GM18858 (cell line): ENCODE results near the gene NEURL1B.

Experiments
- ATAC-seq: cut with Tn5 transposase; IDR thresholded peaks from one replicate; pipeline ENCODE4 v1.9.1; 2021; ENCODE audit not compliant: unreplicated experiment

Gene NEURL1B

DNA sequence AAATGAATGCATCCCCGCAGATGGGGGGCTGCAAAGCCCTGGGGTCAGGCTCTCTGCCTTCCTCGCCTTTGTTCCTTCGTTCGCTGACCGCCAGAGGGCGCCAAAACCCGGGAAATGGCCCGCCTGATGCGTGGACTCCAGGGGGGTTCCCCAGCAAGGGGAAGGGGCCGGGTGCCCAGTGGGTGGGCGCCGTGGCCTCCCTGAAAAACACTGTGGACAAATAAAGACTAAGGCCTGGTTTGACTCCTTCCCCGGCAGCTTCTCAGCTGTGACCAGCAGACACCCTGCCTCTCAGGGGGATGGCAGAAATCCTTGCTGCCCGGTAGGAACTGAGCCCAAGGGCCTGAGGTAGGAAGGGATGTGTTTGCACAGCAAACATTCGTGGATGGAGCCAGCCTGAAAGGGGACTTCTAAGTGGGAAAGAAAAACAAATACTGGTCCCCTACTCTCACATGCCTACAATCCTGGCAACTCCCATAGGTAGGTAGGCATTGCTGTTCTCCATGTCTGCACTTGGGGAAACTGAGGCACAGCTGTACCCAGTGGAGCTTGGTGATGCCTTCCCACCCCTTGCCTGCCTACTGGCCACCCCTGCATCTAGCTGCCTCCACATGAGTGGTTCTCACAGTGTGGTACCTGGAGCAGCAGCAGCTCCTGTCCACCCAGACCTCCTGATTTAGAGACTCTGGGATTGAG lies 72.2 kb downstream of the NEURL1B start:
- no peak for ATAC-seq

DNA sequence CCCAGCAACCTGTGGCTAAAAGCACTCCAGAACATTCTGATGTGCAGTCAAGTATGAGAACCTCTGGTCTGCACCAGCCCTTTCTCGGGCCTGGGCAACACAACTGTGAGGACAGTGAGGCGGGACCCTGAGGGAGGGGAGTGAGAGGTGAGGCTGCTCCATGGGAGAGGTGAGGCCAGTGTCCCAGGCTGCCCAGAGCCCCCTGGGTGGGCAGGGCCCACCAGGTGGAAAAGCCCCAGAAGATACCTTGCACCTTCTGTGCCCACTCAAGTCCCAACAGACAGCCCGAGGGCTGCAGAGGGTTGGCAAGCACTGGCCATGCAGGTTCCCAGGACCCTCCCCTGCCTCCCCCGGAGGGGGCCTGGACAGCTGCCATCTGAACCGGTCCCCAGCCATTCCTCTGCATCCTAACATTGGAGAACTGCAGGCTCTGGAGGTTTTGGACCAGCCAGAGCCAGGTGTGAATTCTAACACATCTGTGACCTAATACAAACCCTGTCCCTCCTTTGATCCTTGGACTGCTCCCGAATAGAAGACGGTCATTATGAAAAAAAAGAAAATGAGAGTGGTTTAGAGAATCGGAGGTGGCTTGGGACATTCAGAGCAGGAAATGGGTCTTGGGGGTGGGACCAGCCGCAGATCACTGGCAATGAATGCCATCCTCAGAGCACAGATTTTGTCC lies 72.9 kb downstream of the NEURL1B start:
- ATAC-seq: no peak

DNA sequence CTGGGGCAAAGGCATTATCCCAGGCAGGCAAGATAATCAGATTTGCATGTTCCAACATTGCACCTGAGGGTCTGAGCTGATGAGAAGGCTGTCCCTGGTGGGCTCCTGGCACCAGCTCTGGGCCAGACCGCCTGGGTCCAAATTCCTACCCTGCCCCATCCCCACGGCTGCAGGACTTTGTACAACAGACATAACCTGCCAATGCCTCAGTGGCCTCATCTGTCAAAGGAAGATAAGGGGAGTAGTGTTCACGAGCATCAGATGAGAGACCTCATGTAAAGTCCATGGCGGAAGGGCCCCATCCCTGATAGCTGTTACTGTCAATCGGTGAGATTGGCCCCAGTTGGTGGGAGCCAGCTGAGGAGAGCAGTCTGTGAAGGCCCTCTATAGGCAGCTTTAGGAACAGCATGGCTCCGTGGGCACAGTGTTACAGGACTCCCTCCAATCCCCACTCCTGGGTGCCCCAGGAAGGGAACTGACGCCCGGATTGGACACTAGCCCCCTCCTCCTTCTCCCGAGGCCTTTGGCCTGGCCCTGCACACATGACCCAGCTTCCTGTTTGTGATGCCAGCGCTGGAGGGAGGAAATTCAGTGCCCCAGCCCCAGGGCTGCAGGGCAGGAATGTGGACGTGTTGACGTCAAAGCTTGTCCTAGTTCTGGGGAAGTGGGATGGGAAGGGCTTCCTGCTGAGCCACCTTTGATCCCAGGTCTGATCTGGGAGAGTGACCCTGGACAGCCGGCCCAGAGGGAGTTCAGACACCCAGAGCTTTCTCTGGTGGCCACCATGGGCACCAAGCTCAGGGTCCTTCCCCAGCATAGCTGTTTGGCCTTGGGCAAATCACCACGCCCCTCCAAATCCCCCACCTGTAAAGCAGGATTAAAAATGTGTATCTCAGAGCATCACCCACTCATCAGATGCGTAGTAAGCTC lies 73.7 kb downstream of the NEURL1B start:
- ATAC-seq: peak; percentile 71

DNA sequence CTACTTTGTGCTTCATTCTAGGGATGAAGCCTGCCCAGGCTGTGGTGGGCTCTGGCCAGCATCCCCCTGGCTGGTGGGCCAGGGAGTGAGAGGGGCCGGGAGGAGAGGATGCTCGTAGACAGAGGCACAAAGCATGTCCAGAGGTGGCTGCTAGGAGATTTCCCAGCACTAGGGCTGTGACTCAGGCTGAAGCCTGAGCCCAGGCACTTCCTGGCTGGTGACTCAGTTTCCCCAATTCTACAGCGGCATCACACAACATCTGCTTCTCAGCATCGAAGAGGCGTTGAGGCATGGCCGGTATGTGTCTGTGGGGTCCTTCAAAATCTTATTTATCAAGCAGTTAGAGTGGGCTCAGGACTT lies 74.3 kb downstream of the NEURL1B start:
- no peak for ATAC-seq

DNA sequence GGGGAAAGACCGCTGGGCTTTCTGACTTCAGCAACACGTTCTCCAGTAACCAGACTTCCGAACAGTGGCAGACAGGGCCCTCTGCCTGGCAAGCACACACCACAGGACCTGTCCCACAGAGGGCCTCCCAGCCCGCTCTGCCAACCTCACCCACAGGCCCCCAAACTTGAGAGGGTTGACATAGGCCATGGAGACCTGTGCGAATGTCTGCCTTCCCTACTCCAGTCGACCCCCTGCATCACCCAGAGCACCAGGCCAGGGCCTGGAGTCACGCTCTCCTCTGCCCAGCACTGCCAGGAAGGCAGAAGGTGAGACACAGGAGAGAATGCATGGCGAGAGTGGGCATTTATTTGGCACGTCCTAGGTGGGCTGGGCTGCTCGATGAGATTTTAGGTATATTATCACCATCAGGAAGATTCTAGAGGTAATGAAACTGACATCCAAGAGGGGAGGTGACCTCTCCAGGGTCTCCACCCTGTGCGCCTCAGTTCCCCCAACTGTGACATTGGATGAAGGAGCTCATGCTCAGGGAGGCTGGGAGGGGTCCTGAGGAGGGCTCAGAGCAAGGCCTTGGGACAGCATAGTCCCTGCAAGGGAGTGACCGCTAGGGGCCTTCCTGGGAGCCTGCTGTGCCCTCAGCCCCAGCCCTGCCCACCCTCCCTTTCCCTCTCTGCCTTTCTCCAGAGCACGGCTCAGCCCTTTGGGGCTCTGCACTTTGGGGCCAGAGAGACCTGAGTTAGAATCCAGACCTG lies 75.0 kb downstream of the NEURL1B start:
- no peak for ATAC-seq

DNA sequence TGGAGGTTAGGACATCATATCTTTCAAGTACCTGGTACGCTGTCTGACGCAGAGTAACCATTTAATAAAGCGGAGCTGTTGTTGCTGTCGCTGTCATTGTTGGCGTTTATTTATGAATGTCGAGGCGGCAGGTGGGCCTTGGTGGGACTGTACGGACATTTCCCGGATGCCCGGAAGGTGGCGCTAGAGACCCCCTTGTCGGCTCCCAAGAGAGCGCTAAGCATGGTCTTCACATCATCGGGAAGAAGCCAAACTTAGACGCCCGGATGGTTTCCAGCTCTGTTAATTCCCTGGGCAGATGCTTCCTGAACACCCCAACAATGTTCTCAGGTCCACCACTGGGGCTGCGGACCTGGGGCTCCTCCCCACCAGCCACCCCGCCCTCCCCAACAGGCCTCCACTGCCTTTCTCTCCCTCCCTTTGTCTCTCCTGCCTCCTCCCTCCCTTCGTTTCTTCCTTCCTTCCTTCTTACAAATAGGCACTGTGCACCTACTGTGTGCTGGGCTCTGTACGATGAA lies 75.8 kb downstream of the NEURL1B start:
- no peak for ATAC-seq

DNA sequence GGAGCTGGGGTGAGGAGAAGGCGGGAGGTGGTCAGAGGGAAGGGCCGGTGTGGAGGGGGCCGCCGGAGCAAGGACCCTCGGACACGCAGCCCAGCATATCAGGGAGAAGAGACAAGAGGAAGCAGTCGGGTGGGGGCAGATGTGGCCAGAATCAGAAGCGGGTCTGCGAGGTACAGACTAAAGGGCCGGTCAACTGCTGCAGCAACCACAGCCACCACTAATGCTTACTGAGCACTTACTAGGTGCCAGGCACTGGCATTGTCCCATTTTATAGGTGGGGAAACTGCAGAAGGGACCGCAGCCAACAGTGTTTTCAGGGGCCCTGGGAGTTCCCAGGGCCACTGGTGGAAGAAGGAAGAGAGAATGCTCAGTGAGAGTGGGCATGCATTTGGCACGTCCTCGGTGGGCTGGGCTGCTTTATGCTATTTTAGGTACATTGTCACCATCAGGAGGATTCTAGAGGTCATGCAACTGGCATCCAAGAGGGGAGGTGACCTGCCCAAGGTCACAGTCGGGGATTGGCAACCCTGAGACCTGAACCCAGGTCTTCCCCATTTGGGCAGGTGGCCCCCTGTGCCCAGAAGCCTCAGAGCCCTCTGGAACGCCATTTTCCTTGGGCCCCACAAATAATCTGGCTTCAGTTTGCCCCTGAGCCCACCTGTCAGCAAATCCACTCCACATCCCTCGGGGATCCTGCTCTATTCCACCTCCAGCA lies 76.6 kb downstream of the NEURL1B start:
- ATAC-seq: no peak

DNA sequence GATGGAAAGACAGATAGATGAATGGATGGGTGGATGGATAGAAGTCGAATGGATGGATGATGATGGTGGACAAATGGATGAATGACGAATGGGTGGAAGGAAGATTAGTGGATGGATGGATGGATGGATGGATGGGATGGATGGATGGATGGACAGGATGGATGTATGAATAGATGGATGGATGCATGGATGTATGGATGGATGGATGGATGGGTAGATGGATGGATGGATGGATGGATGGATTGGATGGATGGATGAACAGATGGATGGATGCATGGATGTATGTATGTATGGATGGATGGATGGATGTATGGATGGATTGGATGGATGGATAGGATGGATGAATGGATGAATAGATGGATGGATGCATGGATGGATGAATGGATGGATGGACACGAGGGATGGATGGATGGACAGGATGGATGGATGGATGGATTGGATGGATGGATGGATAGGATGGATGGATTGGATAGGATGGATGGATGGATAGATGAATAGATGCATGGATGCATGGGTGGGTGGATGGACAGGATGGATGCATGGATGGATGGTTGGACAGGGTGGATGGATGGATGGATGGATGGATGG lies 77.6 kb downstream of the NEURL1B start:
- no peak for ATAC-seq

DNA sequence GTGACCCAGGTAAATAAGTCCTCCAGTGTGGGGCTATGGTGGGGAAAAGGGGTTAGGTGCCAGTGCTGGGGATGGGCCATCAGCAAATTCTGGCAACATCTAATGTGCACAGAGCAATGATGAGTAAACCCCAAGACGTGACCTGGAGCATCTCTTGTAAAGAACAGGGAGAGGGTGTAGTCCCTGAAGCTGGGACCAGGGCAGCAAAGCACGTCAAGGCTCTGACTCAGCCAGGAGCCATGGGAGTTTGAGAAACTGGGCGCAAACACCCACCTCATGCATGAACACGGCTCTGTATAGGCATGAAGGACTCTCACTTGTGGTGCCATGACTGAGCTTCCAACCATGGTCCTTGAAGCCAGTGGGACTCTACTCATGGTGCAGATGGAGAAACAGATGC lies 78.1 kb downstream of the NEURL1B start:
- no peak for ATAC-seq

DNA sequence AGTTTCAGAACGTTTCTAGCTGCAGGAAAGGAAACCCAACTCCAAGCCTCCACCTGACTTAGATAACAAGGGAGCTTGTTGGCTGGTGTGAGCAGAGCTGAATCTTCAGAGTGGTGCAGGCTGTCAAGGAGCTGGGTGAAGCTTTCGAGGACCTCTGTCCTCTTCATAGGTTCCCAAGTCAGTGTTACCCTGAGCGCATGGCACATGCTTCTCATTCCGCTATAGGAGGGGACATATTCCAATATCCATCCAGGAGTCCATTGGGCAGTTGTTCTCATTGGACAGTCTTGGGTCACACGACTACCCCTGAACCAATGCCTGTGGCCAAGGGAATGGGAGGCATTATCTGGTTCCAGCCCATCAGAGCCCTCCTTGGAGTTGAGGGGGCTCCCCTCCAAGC lies 79.6 kb downstream of the NEURL1B start:
- ATAC-seq: no peak

DNA sequence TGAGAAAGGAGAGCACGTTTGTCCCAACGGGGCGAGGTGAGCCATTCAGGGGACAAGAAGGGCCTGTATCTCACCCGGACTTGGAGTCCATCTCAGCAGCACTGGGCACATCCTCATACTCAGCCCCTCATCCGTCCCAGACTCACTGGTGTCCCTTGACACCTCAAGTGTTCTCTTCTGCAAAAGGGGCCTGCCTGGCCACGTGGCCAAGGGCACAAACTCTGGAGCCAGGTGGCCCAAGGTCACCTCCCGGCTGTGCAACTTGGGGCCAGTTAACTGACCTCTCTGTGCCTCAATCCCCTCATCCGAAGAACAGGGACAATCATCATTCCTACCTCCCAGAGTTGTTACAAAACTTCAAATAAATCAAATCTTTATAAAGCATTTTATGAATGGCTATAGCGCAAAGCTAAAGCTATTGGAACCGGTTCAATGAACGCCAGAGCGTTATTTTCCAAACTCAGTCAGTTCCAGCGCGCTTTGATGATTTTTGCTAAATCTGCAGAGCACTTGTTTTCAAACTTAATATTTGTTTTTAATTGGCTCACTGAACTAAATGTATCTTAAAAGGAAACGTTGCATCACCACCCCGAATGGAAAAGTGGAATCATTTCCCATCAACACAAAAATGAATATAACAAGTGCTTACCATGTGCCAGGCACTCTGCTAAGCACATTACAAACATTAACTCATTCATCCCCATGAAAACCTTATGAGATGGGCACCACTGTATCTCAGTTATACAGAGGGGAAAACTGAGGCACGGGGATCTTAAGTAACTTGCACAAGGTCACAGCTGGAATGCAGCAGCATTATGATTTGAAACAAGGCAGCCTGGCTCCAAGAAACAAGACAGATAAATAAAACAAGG lies 80.6 kb downstream of the NEURL1B start:
- no peak for ATAC-seq

DNA sequence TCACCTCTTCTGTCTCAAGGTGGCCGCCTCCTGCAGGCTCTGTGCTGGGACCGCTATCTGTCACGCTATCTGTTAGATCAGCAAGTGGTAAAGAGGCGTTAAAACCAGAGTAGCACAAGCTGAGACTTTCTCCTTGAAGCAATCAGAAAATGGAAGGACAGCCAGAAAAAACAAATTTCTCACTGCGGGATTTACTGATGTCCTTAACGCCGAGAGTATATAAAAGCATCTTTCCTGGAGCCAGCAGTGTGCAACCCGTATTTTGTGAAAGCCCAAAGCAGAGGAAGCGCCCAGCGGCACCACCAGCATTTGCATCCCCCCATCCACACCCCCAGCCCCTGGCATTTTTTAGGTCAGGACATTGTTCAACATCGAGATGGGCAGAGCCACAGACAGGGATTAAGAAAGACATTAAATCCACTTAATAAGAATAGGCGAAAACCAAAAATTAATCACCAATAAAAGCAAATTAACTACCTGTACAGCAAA lies 81.3 kb downstream of the NEURL1B start:
- no peak for ATAC-seq

DNA sequence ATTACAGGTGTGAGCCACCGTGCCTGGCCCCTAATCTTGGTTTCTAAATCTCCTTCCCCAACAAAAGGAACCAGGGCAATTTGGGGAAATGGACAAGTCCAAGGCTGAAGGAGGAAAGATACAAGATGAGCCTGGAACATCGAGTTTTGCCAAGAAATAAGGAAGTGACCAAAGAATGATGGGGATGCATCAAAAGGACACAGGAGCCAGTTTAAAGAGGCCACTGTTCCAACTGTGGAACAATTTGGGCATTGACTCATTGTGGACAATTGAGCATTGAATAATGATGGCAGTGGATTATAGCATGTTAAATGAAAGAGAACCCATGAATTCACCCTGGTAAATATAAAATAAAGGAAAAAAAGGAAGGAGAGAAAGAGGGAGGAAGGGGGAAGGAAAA lies 82.4 kb downstream of the NEURL1B start:
- no peak for ATAC-seq

DNA sequence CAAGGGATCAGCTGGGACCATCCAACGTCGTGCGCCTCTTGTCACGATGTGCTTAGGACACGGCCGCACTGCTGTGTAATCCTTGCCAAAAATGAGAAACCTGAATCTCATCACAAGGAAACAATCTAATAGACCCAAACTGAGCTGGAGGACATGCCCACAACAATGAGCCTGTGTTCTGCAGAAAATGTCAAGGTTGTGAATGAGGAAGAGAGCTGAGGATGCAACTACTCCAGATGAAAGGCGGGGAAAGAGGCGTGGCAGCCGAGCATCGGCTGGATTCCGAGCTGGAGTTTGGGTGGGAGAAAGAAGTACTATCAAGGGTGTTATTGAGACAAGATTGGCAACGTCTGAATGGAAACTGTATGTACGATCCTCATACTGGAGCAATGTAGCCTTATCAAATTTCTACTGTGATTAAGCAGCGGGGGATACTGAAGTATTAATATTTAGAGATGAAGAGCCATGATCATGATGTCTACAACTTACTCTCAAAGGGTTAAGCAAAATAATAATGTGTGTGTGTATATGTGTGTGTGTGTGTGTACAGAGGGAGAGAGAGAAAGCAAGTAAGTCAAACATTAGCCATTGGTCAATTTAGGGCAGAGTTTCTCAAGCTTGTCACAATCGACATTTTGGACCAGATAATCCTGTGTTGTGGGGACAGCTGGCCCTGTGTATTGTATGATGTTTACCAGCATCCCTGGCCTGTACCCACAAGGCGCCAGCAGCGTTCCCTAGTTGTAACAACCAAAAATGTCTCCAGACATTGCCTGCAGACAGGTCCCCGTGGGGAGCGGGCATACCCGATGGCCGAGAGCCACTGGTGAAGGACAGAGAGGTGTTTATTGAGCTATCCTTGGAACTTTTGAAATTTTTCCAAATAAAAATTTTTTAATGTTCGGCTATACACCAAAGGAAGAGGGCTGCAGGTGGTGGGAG lies 83.5 kb downstream of the NEURL1B start:
- no peak for ATAC-seq

DNA sequence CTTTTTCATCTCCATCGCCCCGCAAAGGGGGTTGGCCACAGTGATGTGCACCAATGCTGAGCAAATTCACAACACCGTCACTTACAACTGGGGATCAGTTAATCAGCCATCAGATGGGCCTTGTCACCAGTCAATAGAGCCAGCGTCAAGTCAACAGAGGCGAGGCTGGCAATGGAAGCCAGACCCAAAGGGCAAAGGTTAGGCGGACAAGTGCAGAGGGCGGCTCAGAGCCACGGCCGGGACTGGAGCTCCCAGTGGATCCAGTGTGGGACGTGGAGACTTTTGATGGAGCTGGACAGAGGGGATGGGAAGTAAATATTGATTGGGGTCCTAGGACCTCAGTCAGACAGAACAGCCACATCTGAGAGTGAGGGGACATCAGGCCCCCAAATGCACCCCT lies 84.2 kb downstream of the NEURL1B start:
- ATAC-seq: no peak

DNA sequence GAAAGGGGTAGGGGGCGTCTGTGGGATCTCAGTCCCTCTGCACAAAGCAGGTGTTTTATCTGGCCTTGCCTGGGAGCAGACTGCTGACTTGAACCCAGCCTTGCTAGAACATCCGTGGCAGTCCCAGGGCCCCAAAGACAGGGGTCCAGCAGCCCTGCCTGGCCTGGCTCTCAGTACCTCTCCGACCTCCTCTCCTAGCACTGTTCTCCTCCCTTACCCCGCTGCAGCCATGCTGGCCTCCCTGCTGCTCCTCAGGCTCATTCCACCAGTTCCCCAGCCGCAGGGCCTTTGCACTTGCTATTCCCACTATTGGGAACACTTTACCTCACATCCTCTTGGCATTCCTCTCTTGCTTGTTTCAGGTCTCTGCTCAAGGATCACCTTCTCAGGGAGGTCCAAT lies 84.7 kb downstream of the NEURL1B start:
- ATAC-seq: no peak

DNA sequence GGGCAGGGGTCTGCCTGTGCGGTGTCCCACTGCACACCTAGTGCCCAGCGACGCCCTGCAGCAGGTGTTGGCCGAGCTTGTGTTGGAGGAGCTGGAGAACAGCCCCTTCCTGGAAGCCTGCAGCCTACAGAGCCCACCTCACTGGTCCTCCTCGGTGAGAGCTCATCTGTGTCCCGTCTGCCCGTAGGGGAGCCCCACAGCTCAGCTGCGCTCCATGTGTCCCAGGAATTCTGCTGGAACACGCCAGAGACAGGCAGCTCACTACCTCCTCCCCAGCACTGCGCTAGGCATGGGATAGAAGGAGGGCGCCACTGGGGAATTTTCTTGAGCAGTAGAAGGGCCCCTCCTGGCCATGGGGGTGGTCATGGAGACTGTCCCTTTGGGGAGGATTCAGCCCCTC lies 85.9 kb downstream of the NEURL1B start:
- ATAC-seq: no peak

DNA sequence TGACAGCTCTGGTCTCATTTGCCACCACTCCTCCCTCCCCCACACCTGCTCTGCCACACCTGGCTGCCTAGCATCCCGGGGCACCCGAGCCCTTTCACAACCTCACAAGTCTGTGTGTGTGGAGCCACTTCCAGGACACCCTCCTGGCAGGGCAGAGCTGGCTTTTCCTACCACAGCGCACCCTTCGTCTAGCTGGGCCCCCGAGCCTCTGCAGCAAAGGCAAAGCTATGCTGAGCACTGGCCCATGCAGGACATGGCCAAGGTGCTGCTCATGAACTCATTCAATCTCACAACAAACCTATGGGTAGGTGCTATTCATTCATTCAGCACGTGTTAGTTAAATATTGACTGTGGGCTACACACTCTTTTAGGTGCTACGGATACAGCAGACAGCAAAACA lies 86.5 kb downstream of the NEURL1B start:
- ATAC-seq: no peak
